ENCODE data around the gene DCLK1. TPM values are rescaled to one million over a fixed set of nuclear protein-coding genes. Genes with fewer than 3 reads are reported as not detected.

DCLK1 gene
- total RNA-seq, 1 experiment from 2014 or later: 0.10 TPM

DNA sequence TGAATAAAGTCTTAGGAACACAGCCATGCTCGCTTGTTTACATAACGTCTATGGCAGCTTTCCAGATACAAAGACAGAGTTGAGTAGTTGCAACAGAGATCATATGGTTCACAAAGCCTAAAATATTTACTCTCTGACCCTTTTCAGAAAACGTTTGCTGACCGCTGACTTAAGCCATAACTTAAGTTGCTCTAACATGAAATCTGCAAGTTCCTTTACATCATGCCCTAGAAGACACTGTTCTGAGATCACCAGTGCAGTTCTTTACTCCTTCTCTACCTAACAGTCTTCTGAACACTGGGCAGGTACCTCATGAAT lies 166.4 kb downstream of the DCLK1 start:
- no peak overlapping the region for H2AFZ ChIP-seq (ENCODE audit: low read depth, low read length, poor library complexity, severe bottlenecking)
- H4K20me1 ChIP-seq (ENCODE audit: insufficient read depth): no peaks in the 10 kb centered on the region
- ATAC-seq: no peak
- H3K27ac ChIP-seq (ENCODE audit: low read depth, low read length): no peak overlapping the region
- ChIA-PET CTCF (no interaction called here), POLR2A (no interaction called here), RAD21 (ENCODE audit: low non-redundant PET in 1 of 2, low total read pairs in 2 of 2, uncharacterized antibody in 2 of 2, unreplicated experiment in 2 of 2) (no interaction called here)
- TF ChIP-seq RAD21 (IDR thresholded peaks at IDR 0.05; ENCODE audit: low read depth) (no peak), CTCF (IDR thresholded peaks at IDR 0.05 in 2 of 3, conservative IDR thresholded peaks at IDR 0.05 in 1 of 3; ENCODE audit: borderline replicate concordance in 1 of 3, insufficient read depth in 1 of 3, low read depth in 2 of 3, low read length in 2 of 3) (no peak), POLR2AphosphoS5 (IDR thresholded peaks at IDR 0.05; ENCODE audit: low read depth, low read length) (no peak), ELF1 (IDR thresholded peaks at IDR 0.05; ENCODE audit: borderline replicate concordance, low read depth) (no peak), EZH2phosphoT487 (IDR thresholded peaks at IDR 0.05; ENCODE audit: borderline replicate concordance) (no peak), JUND (IDR thresholded peaks at IDR 0.05) (no peak), REST (IDR thresholded peaks at IDR 0.05; ENCODE audit: low read depth) (no peak), POLR2A (IDR thresholded peaks at IDR 0.05; ENCODE audit: borderline replicate concordance, extremely low read depth, insufficient read depth, insufficient read length) (no peak), YY1 (IDR thresholded peaks at IDR 0.05; ENCODE audit: extremely low read depth, insufficient replicate concordance, low read depth, low read length) (no peak), ZBTB33 (IDR thresholded peaks at IDR 0.05; ENCODE audit: extremely low read depth, insufficient replicate concordance, low read length) (no peak), EZH2 (IDR thresholded peaks at IDR 0.05) (no peak), ZNF274 (IDR thresholded peaks at IDR 0.05; ENCODE audit: low read depth, low read length) (no peak), FOSL1 (IDR thresholded peaks at IDR 0.05; ENCODE audit: low read depth) (no peak), SIN3A (IDR thresholded peaks at IDR 0.05; ENCODE audit: low read depth) (no peak), MAX (IDR thresholded peaks at IDR 0.05) (no peak), ZFX (IDR thresholded peaks at IDR 0.05) (no peak), TCF7L2 (IDR thresholded peaks at IDR 0.05; ENCODE audit: borderline replicate concordance, extremely low read depth, insufficient read depth, insufficient read length) (no peak), SRF (IDR thresholded peaks at IDR 0.05; ENCODE audit: low read depth) (no peak)
- no peaks in the 10 kb centered on the region for H3K9me3 ChIP-seq (ENCODE audit: control insufficient read depth in 1 of 2, insufficient read depth in 1 of 2, low read depth in 1 of 2, low read length in 2 of 2)
- no peak for DNase-seq (ENCODE audit: low read depth, low spot score)
- intact Hi-C loops (cut with micrococcal nuclease): no loop called here
- no TSS peak for BruUV-seq (replicated peaks)
- H3K27me3 ChIP-seq (ENCODE audit: insufficient read depth, low read length): no peaks in the 10 kb centered on the region; the same call in 1 of the 2 replicates
- no peak overlapping the region for H3K4me3 ChIP-seq (replicated peaks in 1 of 2; ENCODE audit: low read depth in 1 of 2, low read length in 2 of 2)
- H3K9me2 ChIP-seq (ENCODE audit: insufficient read depth): no peaks in the 10 kb centered on the region
- no peaks in the 10 kb centered on the region for H3K36me3 ChIP-seq (ENCODE audit: control insufficient read depth in 1 of 2, insufficient read depth in 2 of 2, low read length in 2 of 2)
- H3K9ac ChIP-seq (ENCODE audit: low read length): no peak overlapping the region
- no peaks in the 10 kb centered on the region for H3K79me2 ChIP-seq (ENCODE audit: insufficient read depth, low read length)
- no peaks in the 10 kb centered on the region for H3K4me1 ChIP-seq (ENCODE audit: control insufficient read depth in 1 of 2, insufficient read depth in 2 of 2, low read length in 2 of 2)
- no peak overlapping the region for H3K4me2 ChIP-seq (ENCODE audit: low read length)
